Right lobe of liver (tissue), 6 donors: Measurements from ENCODE around the gene ST3GAL5. TPM values are rescaled to one million over a fixed set of nuclear protein-coding genes. Genes with fewer than 3 reads are reported as not detected.
"Not testable (repeated sequence)": the region's sequence is repeated elsewhere in the genome, so short reads cannot be mapped to it uniquely, and the experiment has no call there.

Experiments used
- ATAC-seq, 4 donors: fragments of 200-7000 bp; cut with Tn5 transposase; one replicate each; pipeline ENCODE4 v1.9.1; 2020; ENCODE audit warnings: mild to moderate bottlenecking in 4 of 4, moderate library complexity in 4 of 4
- DNase-seq, 3 donors: peaks; one replicate each; pipeline ENCODE4 v3.0.0-alpha.2; 2020
- H3K27ac ChIP-seq, 3 donors: fragments of 200-600 bp; one replicate each; pipeline ENCODE4 v1.8.0; 2022
- H3K27me3 ChIP-seq, 2 donors: fragments of 200-600 bp; one replicate each; pipeline ENCODE4 v1.8.0; 2022
- H3K36me3 ChIP-seq, 4 donors: fragments of 200-600 bp; sonication (generic) in 1 of 4; one replicate each; pipeline versions ENCODE4 v1.5.1 to v1.8.0; 2017 to 2022; ENCODE audit warnings: control low read depth in 1 of 4
- H3K4me1 ChIP-seq, 4 donors: fragments of 200-600 bp; sonication (generic) in 1 of 4; one replicate each; pipeline versions ENCODE4 v1.5.1 to v1.8.0; 2017 to 2022; ENCODE audit warnings: control low read depth in 1 of 4
- H3K4me3 ChIP-seq, 3 donors: fragments of 200-600 bp; one replicate each; pipeline ENCODE4 v1.8.0; 2022
- H3K9me3 ChIP-seq, 4 donors: fragments of 200-600 bp; sonication (generic) in 1 of 4; one replicate each; pipeline versions ENCODE4 v1.5.1 to v1.8.0; 2017 to 2022; ENCODE audit warnings: control low read depth in 1 of 4
- CTCF ChIP-seq, 4 donors: fragments of 200-600 bp in 3 of 4; fragments of 450-650 bp in 1 of 4; IDR thresholded peaks; one replicate each; pipeline versions ENCODE4 v1.5.1 to v1.8.0; 2016 to 2022; ENCODE audit warnings: antibody characterized with exemption in 4 of 4, mild to moderate bottlenecking in 2 of 4
- POLR2A ChIP-seq: fragments of 450-650 bp; IDR thresholded peaks from one replicate; pipeline ENCODE4 v1.6.1; 2017; ENCODE audit warnings: antibody characterized with exemption, mild to moderate bottlenecking
- WGBS: methylation state at CpG from one replicate; pipeline ENCODE4 v1.1.6; 2018; ENCODE audit warnings: low coverage, low lambda C conversion rate; ENCODE audit not compliant: insufficient coverage; ENCODE audit errors: missing lambda C conversion rate; 5-methylcytosine and 5-hydroxymethylcytosine counted together
- intact Hi-C, 2 donors: fragments of 100-400 bp; cut with DNase I; formaldehyde crosslinking; loops; one replicate each; pipeline versions ENCODE4 v1.11.2 to v1.14.1; 2022
- total RNA-seq, 6 experiments: library from RNA; depleted of rRNA in 2 of 6; stranded (reverse); fragments of >200 nt in 2 of 6; fragmentation: NEBNext Ultra II Directional in 3 of 6; extraction: Animal tissue kit (Norgen Biotek cat#: 25700) in 3 of 6; gene quantifications; one replicate each; pipeline versions ENCODE4 v1.1.0 to v1.2.4, GENCODE V29; 2016 to 2023
- donor health status: DM: no; HTN: yes; CAD: no.
- donor health status: DM: no; HTN: no; CAD: no.
- donor health status: DM: no; HTN: no; CAD: no.
- donor health status: DM: no; HTN: yes; CAD: no.
- donor health status: DM: no; HTN: yes; CAD: no.

ST3GAL5 gene
- total RNA-seq, 6 experiments from 2014 or later = 8.6 to 22.2 (median 10.9) TPM

GRCh38 chr2:85834466-85834865 is 54.3 kb downstream of the ST3GAL5 start:
- intact Hi-C loops = no loop called here
- Histone ChIP-seq H3K9me3 (no peaks in the 10 kb centered on the region), H3K4me3 (no peak overlapping the region), H3K36me3 (peaks cover 0 to 3% (median 1%) of the 10 kb centered on the region in 4 donors), H3K27me3 (no peaks in the 10 kb centered on the region), H3K4me1 (peaks cover 0 to 5% (median 0%) of the 10 kb centered on the region in 4 donors), H3K27ac (no peak overlapping the region)
- no peak for ATAC-seq
- DNase-seq = no peak
- TF ChIP-seq CTCF (IDR thresholded peaks at IDR 0.05) (no peak), POLR2A (no peak)

- no peak overlapping the region for H3K4me3 ChIP-seq
- intact Hi-C loops = no loop called here
- H3K27me3 ChIP-seq = no peaks in the 10 kb centered on the region
- no peak for ATAC-seq
- H3K27ac ChIP-seq = no peak overlapping the region
- H3K9me3 ChIP-seq = no peaks in the 10 kb centered on the region
- TF ChIP-seq POLR2A (no peak), CTCF (IDR thresholded peaks at IDR 0.05) (no peak)
- H3K36me3 ChIP-seq = no peaks in the 10 kb centered on the region
- 82% methylated on average over 2 of the region's 2 CpGs for WGBS
- H3K4me1 ChIP-seq = peaks cover 0 to 5% (median 0%) of the 10 kb centered on the region in 4 donors
- DNase-seq = no peak
Measured at GRCh38 chr2:85831735-85832134, 57.1 kb downstream of the ST3GAL5 start.

GRCh38 chr2:85830645-85831044 is 58.1 kb downstream of the ST3GAL5 start:
- H3K36me3 ChIP-seq = no peaks in the 10 kb centered on the region
- H3K4me3 ChIP-seq = no peak overlapping the region
- peak in 2 of 4 donors; percentile 8 to 18 for TF ChIP-seq CTCF (IDR thresholded peaks at IDR 0.05)
- TF ChIP-seq POLR2A = no peak
- H3K9me3 ChIP-seq = no peaks in the 10 kb centered on the region
- H3K27ac ChIP-seq = no peak overlapping the region
- peaks cover 0 to 5% (median 0%) of the 10 kb centered on the region in 4 donors for H3K4me1 ChIP-seq
- ATAC-seq = peak in 1 of 4 donors; percentile 37
- intact Hi-C loops = no loop called here
- no peaks in the 10 kb centered on the region for H3K27me3 ChIP-seq
- 0% methylated on average over 1 of the region's 1 CpG for WGBS
- DNase-seq = no peak

- H3K9me3 ChIP-seq, H3K4me3 ChIP-seq, H3K27ac ChIP-seq, ATAC-seq, DNase-seq, H3K36me3 ChIP-seq, H3K4me1 ChIP-seq, H3K27me3 ChIP-seq: not testable (repeated sequence)
- intact Hi-C loops = loop anchor here in 1 of 2 donors (5.0 kb wide), 1 partner anchor 253 kb away; no protein-coding TSS in a partner anchor
- WGBS = 83% methylated on average over 4 of the region's 4 CpGs
Measured at GRCh38 chr2:85829394-85829793, 59.4 kb downstream of the ST3GAL5 start.

- Histone ChIP-seq H3K4me3 (no peak overlapping the region), H3K27ac (no peak overlapping the region), H3K27me3 (no peaks in the 10 kb centered on the region), H3K36me3 (no peaks in the 10 kb centered on the region), H3K9me3 (no peaks in the 10 kb centered on the region), H3K4me1 (no peaks in the 10 kb centered on the region)
- DNase-seq (no peak), ATAC-seq (no peak)
- TF ChIP-seq CTCF (IDR thresholded peaks at IDR 0.05) (no peak), POLR2A (no peak)
- intact Hi-C loops = loop anchor here in 1 of 2 donors (5.0 kb wide), 1 partner anchor 254 kb away; no protein-coding TSS in a partner anchor
- 75% methylated on average over 3 of the region's 7 CpGs for WGBS
Measured at GRCh38 chr2:85828725-85829124, 60.1 kb downstream of the ST3GAL5 start.
